Heart left ventricle (tissue), 13 donors: ENCODE measurements around the gene CACNA1C.

Source experiments
- CTCF ChIP-seq, 12 donors: fragments of 200-600 bp; sonication (generic) in 4 of 12; IDR thresholded peaks; one replicate each; pipeline versions ENCODE4 v1.5.0 to v1.8.0; 2018 to 2022; ENCODE audit warnings: antibody characterized with exemption in 12 of 12, mild to moderate bottlenecking in 5 of 12
- POLR2A ChIP-seq, 2 donors: fragments of 450-650 bp; IDR thresholded peaks; one replicate each; pipeline ENCODE4 v1.6.1; 2017; ENCODE audit warnings: antibody characterized with exemption in 2 of 2, mild to moderate bottlenecking in 2 of 2, moderate library complexity in 2 of 2
- donor health status: ischemic (EF 13 %, LVEDD 7.1; RV severe dilation, severe dysfunction).
- donor health status: DM: no; HTN: yes; CAD: no.
- donor health status: DM: no; HTN: no; CAD: no.
- donor health status: ischemic (EF 25% LVEDD 6.9; RV normal size, moderate dysfunction).
- donor health status: ischemic (EF 25% LVEDD 5.7; RV mildly dilated, moderate dysfunction).
- donor health status: ischemic (EF 35%, LVEDD 5.7; RV mildly dilated, moderate dysfunction).
- donor health status: nonischemic (EF 11% LVEDD 7.7; RV severe dilation, severe dysfunction).
- donor health status: DM: yes; HTN: yes; CAD: no.
- donor health status: PGD.
- donor health status: ischemic (EF 29% LVEDD 5.4; RV normal size, mild dysfunction).
- donor health status: nonischemic (EF 23%, LVEDD 6.1; RV moderate dilation, normal function).

GRCh38 chr12:2286461-2287131, 233.8 kb downstream of the CACNA1C start:
- no peak for TF ChIP-seq CTCF (IDR thresholded peaks at IDR 0.05)
- no peak for TF ChIP-seq POLR2A (IDR thresholded peaks at IDR 0.05)
